ENCODE data around the gene VSIR. TPM values are rescaled to one million over a fixed set of nuclear protein-coding genes. Genes with fewer than 3 reads are reported as not detected.

Gene VSIR
- total RNA-seq, 1 donor from 2014 or later = not detected

DNA sequence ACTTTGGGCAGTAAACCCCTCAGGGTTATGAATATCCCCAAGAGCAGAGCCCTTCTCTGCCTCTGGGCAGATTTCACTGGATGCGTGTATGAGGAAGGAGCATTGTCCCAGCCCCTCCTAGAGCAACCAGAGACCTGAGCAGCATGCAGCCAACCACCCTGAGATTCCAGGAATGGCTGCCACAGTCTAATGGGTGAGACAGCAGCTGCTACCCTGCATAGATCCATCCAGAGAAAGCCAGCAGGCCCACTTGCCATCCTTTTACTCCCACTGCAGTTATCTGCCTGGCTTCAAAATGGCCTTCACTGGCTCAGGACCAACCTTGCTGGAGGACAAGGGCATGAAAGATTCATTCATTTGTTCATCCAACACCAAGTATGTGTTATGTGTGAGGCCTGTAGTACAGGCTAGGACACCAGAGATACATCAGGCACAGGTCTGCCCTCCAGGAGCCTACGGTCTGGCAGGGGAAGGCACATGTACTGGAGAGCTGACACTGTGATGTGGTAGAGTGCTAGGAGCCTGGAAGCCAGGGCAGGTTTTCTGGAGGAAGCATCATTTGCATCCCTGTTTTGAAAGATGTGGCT, 27.6 kb downstream of the VSIR start:
- no peaks in the 10 kb centered on the region for H3K36me3 Mint-ChIP-seq
- peaks cover 30% of the 10 kb centered on the region for H3K4me1 Mint-ChIP-seq

GRCh38 chr10:71744897-71745663, 28.2 kb downstream of the VSIR start:
- Mint-ChIP-seq H3K9me3 (no peaks in the 10 kb centered on the region), H3K36me3 (no peaks in the 10 kb centered on the region), H3K27me3 (ENCODE audit: insufficient read depth, low read depth) (peaks cover 7% of the 10 kb centered on the region), H3K4me1 (peaks cover 30% of the 10 kb centered on the region), H3K4me3 (no peak overlapping the region), H3K27ac (peak overlapping the region; percentile 8)
- H3K27ac ChIP-seq = no peak overlapping the region
- H3K27me3 ChIP-seq = no peaks in the 10 kb centered on the region
- H4K20me1 ChIP-seq (ENCODE audit: low read depth) = no peaks in the 10 kb centered on the region
- no peak overlapping the region for H3K4me3 ChIP-seq
- no peaks in the 10 kb centered on the region for H3K79me2 ChIP-seq (ENCODE audit: low read depth)
- no peaks in the 10 kb centered on the region for H3F3A ChIP-seq (ENCODE audit: low read depth)
- no peak overlapping the region for H3K9ac ChIP-seq
- no peaks in the 10 kb centered on the region for H3K9me3 ChIP-seq (ENCODE audit: low read depth)
- no peaks in the 10 kb centered on the region for H3K36me3 ChIP-seq
- TF ChIP-seq EZH2phosphoT487 (IDR thresholded peaks at IDR 0.05) (no peak), EZH2 (IDR thresholded peaks at IDR 0.05) (no peak)
- TF ChIP-seq, protein P1, sequence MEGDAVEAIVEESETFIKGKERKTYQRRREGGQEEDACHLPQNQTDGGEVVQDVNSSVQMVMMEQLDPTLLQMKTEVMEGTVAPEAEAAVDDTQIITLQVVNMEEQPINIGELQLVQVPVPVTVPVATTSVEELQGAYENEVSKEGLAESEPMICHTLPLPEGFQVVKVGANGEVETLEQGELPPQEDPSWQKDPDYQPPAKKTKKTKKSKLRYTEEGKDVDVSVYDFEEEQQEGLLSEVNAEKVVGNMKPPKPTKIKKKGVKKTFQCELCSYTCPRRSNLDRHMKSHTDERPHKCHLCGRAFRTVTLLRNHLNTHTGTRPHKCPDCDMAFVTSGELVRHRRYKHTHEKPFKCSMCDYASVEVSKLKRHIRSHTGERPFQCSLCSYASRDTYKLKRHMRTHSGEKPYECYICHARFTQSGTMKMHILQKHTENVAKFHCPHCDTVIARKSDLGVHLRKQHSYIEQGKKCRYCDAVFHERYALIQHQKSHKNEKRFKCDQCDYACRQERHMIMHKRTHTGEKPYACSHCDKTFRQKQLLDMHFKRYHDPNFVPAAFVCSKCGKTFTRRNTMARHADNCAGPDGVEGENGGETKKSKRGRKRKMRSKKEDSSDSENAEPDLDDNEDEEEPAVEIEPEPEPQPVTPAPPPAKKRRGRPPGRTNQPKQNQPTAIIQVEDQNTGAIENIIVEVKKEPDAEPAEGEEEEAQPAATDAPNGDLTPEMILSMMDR (IDR thresholded peaks at IDR 0.05) = no peak
- no peak overlapping the region for H2AFZ ChIP-seq (replicated peaks)
- H3K4me2 ChIP-seq = no peak overlapping the region
- no peak for DNase-seq (ENCODE audit: low spot score)
- H3K4me1 ChIP-seq = peaks cover 5% of the 10 kb centered on the region

More for the DNA sequence above, 27.6 kb downstream of the VSIR start:
- Histone ChIP-seq H3F3A (ENCODE audit: low read depth) (no peaks in the 10 kb centered on the region), H3K9me3 (ENCODE audit: low read depth) (no peaks in the 10 kb centered on the region), H4K20me1 (ENCODE audit: low read depth) (no peaks in the 10 kb centered on the region), H3K27ac (no peak overlapping the region), H3K36me3 (no peaks in the 10 kb centered on the region), H3K9ac (no peak overlapping the region), H3K4me3 (no peak overlapping the region), H2AFZ (replicated peaks) (no peak overlapping the region), H3K4me2 (no peak overlapping the region), H3K4me1 (peaks cover 5% of the 10 kb centered on the region), H3K79me2 (ENCODE audit: low read depth) (no peaks in the 10 kb centered on the region), H3K27me3 (no peaks in the 10 kb centered on the region)
- no peak overlapping the region for H3K4me3 Mint-ChIP-seq
- H3K9me3 Mint-ChIP-seq = no peaks in the 10 kb centered on the region
- H3K27ac Mint-ChIP-seq = peak overlapping the region; percentile 37
- TF ChIP-seq, protein P1 (IDR thresholded peaks at IDR 0.05) = no peak
- TF ChIP-seq EZH2 (IDR thresholded peaks at IDR 0.05) (no peak), EZH2phosphoT487 (IDR thresholded peaks at IDR 0.05) (no peak)
- DNase-seq (ENCODE audit: low spot score) = no peak
- peaks cover 7% of the 10 kb centered on the region for H3K27me3 Mint-ChIP-seq (ENCODE audit: insufficient read depth, low read depth)

GRCh38 chr10:71743866-71744265, 29.5 kb downstream of the VSIR start:
- Mint-ChIP-seq H3K9me3 (no peaks in the 10 kb centered on the region), H3K27ac (no peak overlapping the region), H3K27me3 (ENCODE audit: insufficient read depth, low read depth) (peaks cover 7% of the 10 kb centered on the region), H3K4me3 (no peak overlapping the region), H3K36me3 (no peaks in the 10 kb centered on the region), H3K4me1 (peaks cover 23% of the 10 kb centered on the region)
- Histone ChIP-seq H3K4me3 (no peak overlapping the region), H3K27ac (no peak overlapping the region), H3K79me2 (ENCODE audit: low read depth) (no peaks in the 10 kb centered on the region), H2AFZ (replicated peaks) (no peak overlapping the region), H3F3A (ENCODE audit: low read depth) (no peaks in the 10 kb centered on the region), H4K20me1 (ENCODE audit: low read depth) (no peaks in the 10 kb centered on the region), H3K36me3 (no peaks in the 10 kb centered on the region), H3K27me3 (no peaks in the 10 kb centered on the region), H3K4me2 (no peak overlapping the region), H3K4me1 (peaks cover 5% of the 10 kb centered on the region), H3K9me3 (ENCODE audit: low read depth) (no peaks in the 10 kb centered on the region), H3K9ac (no peak overlapping the region)
- no peak for DNase-seq (ENCODE audit: low spot score)
- TF ChIP-seq EZH2phosphoT487 (IDR thresholded peaks at IDR 0.05) (no peak), EZH2 (IDR thresholded peaks at IDR 0.05) (no peak)
- TF ChIP-seq, protein P1 (IDR thresholded peaks at IDR 0.05) = no peak

All from neural progenitor cell (in vitro differentiated cells).